EL (cell line): ENCODE results near the gene ATG7.
A peak's percentile ranks its signal among the peaks of the same experiment; 100 is the strongest.
"Not testable (repeated sequence)": the region's sequence is repeated elsewhere in the genome, so short reads cannot be mapped to it uniquely, and the experiment has no call there.

Source experiments
- DNase-seq: peaks from one replicate; pipeline ENCODE4 v3.0.0-alpha.2; 2016

Gene ATG7

DNA sequence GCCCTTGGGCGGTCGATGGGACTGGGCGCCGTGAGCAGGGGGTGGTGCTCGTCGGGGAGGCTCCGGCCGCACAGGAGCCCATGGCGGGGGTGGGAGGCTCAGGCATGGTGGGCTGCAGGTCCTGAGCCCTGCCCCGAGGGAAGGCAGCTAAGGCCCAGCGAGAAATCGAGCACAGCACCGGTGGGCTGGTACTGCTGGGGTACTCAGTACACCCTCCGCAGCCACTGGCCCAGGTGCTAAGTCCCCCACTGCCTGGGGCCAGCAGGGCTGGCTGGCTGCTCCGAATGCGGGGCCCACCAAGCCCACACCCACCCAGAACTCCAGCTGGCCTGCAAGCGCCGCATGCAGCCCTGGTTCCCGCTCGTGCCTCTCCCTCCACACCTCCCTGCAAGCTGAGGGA lies 239.4 kb downstream of the ATG7 start:
- not testable (repeated sequence) for DNase-seq

DNA sequence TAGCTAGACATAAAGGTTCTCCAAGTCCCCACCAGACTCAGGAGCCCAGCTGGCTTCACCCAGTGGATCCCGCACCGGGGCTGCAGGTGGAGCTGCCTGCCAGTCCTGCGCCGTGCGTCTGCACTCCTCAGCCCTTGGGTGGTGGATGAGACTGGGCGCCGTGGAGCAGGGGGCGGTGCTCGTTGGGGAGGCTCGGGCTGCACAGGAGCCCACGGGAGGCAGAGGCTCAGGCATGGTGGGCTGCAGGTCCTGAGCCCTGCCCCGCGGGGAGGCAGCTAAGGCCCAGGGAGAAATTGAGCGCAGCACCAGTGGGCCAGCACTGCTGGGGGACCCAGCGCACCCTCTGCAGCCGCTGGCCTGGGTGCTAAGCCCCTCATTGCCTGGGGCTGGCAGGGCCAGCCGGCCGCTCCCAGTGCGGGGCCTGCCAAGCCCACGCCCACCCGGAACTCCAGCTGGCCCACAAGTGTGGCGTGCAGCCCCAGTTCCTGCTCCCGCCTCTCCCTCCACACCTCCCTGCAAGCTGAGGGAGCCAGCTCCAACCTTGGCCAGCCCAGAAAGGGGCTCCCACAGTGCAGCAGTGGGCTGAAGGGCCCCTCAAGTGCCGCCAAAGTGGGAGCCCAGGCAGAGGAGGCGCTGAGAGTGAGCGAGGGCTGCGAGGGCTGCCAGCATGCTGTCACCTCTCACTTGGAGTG lies 241.1 kb downstream of the ATG7 start:
- not testable (repeated sequence) for DNase-seq

DNA sequence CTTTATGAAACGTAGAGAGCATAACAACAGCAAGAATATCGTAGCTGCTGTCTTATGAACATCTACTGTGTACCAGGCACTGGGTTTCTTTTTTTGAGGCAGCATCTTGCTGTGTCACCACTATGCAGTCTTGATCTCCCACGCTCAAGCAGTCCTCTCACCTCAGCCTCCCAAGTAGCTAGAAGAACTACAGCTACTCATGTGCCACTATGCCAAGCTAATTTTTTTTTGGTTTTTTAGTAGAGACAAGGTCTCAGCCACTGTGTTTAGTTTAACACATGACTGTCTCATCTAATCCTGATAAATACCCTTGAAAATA lies 241.6 kb downstream of the ATG7 start:
- no peak for DNase-seq

GRCh38 chr3:11514191-11514821 lies 242.1 kb downstream of the ATG7 start:
- DNase-seq = peak; percentile 89

- no peak for DNase-seq
Measured at GRCh38 chr3:11517601-11518000, 245.4 kb downstream of the ATG7 start.

- DNase-seq = no peak
Measured at GRCh38 chr3:11521167-11521566, 249.0 kb downstream of the ATG7 start.

GRCh38 chr3:11522398-11522715 lies 250.2 kb downstream of the ATG7 start:
- DNase-seq = peak; percentile 42

- no peak for DNase-seq
Measured at GRCh38 chr3:11522953-11523571, 250.9 kb downstream of the ATG7 start.

- DNase-seq = no peak
Measured at GRCh38 chr3:11523572-11524101, 251.4 kb downstream of the ATG7 start.

DNA sequence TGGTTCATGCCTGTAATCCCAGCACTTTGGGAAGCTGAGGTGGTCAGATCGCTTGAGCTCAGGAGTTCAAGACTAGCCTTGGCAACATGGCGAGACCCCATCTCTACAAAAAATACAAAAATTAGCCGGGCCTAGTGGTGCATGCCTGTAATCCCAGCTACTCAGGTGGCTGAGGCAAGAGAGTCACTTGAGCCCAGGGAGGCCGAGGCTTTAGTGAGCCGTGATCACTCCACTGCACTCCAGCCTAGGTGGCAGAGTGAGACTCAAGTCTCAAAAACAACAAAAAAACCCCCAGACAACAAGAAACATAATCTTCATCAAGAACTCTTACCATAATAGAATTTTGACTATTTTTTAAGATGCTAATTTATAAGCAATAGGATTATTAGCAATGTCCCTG lies 253.9 kb downstream of the ATG7 start:
- not testable (repeated sequence) for DNase-seq

- peak; percentile 36 for DNase-seq
Measured at GRCh38 chr3:11529281-11529680, 257.1 kb downstream of the ATG7 start.

- DNase-seq = peak; percentile 93
Measured at GRCh38 chr3:11530153-11530721, 258.0 kb downstream of the ATG7 start.

GRCh38 chr3:11532931-11533391 lies 260.8 kb downstream of the ATG7 start:
- DNase-seq = no peak

DNA sequence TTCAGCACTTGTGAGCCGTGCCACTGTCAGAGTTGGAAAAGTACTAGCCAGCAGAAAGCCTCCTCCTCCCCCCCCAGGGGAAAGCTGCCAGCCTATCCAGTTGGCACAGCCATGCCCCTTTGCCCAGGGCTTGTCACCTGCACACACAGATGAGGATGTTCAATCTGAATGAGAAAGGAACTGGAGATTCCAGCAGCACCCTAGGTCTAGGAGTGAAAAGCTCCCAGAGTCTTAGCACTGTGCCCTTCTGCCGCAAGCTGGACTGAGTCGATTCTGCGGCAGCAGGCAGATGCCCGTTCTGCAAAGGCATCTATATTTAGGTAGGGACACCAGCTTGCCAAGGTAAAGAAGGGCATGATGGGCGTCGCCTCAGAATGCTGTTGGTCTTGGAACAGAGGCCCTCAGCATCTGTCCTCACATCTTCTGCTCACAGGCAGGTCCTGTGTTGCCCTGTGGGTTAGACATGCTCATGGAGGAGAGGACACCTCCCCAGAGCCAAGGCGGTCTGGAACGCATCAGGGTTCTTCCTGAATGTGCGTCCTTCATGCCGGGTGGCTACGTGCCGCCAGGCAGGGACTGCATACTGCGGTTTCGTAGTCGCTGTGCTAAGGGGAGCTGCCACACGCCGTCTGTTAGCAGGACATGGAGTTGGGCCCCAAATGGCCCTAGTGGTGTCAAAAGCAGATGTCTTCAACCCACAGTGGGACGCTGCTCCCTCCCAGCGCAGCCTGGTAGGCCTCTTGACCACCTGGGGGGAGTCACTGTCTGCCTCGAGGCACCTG lies 262.0 kb downstream of the ATG7 start:
- DNase-seq = no peak

GRCh38 chr3:11534793-11535101 lies 262.6 kb downstream of the ATG7 start:
- no peak for DNase-seq

DNA sequence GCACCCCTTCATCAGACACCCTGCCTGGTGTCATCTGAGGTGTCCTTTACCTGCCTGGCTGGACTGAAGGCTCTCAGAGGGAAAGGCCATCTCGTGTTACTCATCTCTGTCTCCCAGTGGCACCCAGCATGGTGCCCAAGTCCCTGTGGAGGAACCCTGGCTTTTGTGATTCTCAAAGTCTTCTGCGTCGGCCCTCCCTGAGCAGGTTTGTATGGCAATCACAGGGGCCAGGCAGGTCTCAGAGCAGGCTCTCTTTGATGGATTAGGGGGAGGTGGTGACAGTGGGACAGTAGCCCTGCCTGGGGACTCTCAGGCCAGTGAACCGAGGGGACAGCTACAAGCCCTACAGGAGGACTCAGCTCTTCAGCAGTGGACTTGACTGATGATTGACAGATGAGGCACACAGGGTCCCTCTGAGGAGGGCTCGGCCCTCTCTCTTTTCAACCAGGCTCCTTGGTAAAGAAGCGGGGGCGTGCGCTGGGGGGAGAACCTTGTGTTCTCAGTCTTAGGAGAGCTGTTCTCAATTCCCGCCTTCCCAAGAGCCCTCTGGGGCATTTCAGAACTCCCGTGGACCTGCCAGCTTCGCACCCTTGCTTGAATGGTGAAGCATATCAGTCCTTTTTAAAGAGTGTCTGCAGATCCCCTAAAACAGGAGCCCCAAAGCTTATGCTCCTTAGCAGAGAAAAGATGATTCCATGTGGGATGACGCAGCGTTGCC lies 263.2 kb downstream of the ATG7 start:
- no peak for DNase-seq

- DNase-seq = no peak
Measured at GRCh38 chr3:11536132-11536935, 264.1 kb downstream of the ATG7 start.

DNA sequence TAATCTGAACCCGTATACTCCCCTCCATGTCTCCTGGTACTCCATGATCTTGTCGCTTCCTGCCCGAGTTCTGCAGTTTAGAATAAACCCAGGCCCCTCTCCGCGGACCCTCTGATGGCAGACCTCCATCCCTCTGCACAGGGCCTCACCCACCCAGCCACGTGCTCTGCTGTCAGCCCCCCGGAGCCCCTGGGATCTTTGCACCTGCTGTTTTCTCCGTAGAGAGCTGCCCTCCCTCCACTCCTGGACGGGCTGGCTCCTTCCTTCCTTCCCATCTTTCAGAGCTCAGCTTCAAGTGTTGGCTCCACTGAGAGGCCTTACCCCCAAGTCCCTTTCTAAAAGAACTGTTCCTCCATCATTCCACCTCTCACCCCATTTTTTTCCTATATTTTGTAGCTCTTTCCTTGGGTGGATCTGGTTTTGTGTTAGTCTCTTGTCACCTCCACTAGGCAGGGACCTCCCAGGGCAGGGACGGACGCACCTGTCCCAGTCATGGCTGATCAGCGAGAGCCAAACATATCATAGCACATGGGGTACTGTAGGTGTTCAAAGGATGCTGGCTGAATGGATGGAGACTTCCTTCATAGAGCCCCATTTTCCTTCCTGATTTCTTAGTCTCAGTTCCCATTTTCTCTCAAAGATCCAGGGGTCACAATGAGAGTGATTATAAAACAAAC lies 264.9 kb downstream of the ATG7 start:
- no peak for DNase-seq

GRCh38 chr3:11538581-11538980 lies 266.4 kb downstream of the ATG7 start:
- DNase-seq = no peak

DNA sequence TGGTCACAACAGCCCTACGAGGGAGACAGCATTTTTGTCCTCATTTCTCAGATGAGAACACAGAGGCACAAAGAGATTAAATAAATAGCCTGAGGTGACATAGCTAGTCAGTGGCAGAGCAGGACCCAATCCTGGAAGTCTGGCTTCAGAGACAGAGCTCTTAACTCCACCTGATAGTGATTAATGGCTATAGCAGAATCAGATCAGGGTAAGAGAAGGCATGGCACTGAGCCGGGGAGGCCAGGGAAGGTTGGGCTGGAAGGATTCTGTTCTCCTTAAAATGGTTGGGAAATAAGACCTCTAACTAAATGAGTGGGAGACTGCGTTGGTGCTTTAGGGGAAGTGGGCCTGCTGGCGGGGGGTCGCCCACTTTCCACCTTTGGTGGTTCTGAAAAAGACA lies 267.0 kb downstream of the ATG7 start:
- DNase-seq = no peak

- DNase-seq = no peak
Measured at GRCh38 chr3:11539677-11540076, 267.5 kb downstream of the ATG7 start.
